Lower leg skin (tissue), 4 donors: ENCODE results near the gene NREP. TPM values are rescaled to one million over a fixed set of nuclear protein-coding genes. Genes with fewer than 3 reads are reported as not detected.

Experiments used
- DNase-seq, 2 donors: peaks; one replicate each; pipeline ENCODE4 v3.0.0-alpha.2; 2019; ENCODE audit warnings: low spot score in 2 of 2
- H3K4me3 ChIP-seq: fragments of 200-600 bp; sonication (generic); 2 replicates; pipeline ENCODE4 v1.5.1; 2017; ENCODE audit warnings: mild to moderate bottlenecking, low read depth; ENCODE audit not compliant: poor library complexity, severe bottlenecking
- POLR2A ChIP-seq, 2 donors: fragments of 450-650 bp; IDR thresholded peaks; one replicate each; pipeline ENCODE4 v1.6.1; 2016 to 2017; ENCODE audit warnings: antibody characterized with exemption in 2 of 2, mild to moderate bottlenecking in 1 of 2, moderate library complexity in 1 of 2
- WGBS, 2 donors: methylation state at CpG; one replicate each; pipeline ENCODE4 v1.1.5; 2018; 5-methylcytosine and 5-hydroxymethylcytosine counted together
- intact Hi-C: fragments of 100-400 bp; cut with DNase I; formaldehyde crosslinking; loops from one replicate; pipeline ENCODE4 v1.15.0; 2023; ENCODE audit warnings: low total_unique reads
- total RNA-seq, 4 donors: library from RNA; depleted of rRNA; stranded (reverse); fragments of >200 nt; gene quantifications; one replicate each; pipeline ENCODE4 v1.1.0, GENCODE V29; 2016
- TF ChIP-seq, protein P1 (sequence below), 3 donors: fragments of 450-650 bp; IDR thresholded peaks; one replicate each; pipeline ENCODE4 v1.5.1; 2016; ENCODE audit warnings: antibody characterized with exemption in 3 of 3, mild to moderate bottlenecking in 3 of 3, moderate library complexity in 2 of 3

Gene NREP
- total RNA-seq, 4 donors from 2014 or later, result 2.2 to 7.3 (median 2.4) TPM

- no peak for TF ChIP-seq POLR2A (IDR thresholded peaks at IDR 0.05)
- TF ChIP-seq, protein P1, sequence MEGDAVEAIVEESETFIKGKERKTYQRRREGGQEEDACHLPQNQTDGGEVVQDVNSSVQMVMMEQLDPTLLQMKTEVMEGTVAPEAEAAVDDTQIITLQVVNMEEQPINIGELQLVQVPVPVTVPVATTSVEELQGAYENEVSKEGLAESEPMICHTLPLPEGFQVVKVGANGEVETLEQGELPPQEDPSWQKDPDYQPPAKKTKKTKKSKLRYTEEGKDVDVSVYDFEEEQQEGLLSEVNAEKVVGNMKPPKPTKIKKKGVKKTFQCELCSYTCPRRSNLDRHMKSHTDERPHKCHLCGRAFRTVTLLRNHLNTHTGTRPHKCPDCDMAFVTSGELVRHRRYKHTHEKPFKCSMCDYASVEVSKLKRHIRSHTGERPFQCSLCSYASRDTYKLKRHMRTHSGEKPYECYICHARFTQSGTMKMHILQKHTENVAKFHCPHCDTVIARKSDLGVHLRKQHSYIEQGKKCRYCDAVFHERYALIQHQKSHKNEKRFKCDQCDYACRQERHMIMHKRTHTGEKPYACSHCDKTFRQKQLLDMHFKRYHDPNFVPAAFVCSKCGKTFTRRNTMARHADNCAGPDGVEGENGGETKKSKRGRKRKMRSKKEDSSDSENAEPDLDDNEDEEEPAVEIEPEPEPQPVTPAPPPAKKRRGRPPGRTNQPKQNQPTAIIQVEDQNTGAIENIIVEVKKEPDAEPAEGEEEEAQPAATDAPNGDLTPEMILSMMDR (IDR thresholded peaks at IDR 0.05), result no peak
- no peak overlapping the region for H3K4me3 ChIP-seq
- no peak for DNase-seq
- intact Hi-C loops, result no loop called here
- 81 to 84% methylated on average over 5 of the region's 6 CpGs for WGBS, 2 donors
These were observed 23.0 kb downstream of the NREP start for GRCh38 chr5:111734013-111734412.

DNA sequence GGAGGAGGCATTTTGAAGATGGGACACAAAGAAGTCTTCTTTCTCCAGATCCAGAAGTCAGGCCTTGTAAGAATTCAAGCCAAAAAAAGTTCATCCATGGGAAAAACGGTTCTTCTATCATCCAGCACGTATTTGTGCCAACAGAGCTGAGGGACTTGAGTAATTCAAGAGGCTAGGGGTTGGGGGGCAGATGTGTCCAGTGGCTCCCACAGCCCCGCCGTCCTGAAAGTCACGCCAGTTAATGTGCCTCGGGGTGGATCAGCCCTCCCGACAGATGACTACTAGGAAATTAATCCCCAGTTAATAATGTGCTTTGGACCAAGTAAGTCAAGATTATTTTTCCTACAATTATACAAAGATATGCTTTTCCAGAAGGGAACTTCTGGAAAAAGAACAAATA lies 23.4 kb downstream of the NREP start:
- 76 to 86% methylated on average over 7 of the region's 7 CpGs for WGBS, 2 donors
- DNase-seq, result no peak
- intact Hi-C loops, result no loop called here
- TF ChIP-seq POLR2A (IDR thresholded peaks at IDR 0.05), result no peak
- TF ChIP-seq, protein P1 (IDR thresholded peaks at IDR 0.05), result no peak
- H3K4me3 ChIP-seq, result no peak overlapping the region

DNA sequence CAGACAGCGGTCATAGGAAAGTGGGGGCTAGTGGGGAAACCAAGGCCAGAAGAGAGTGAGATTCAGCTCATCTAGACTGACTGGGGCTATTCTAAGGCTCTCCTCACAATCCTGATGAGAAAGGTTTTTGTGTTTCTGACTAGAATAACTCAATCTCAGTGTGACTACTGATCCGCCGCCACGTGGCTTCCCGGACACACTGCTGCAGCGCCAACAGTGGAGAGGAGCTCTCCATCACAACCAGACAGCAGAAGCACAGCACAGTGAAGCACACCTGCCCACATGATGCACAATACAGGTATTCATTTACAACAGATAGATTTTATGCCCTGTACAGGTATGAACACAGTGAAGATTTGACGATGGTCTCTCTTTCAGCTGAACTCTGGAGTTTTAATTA lies 25.4 kb downstream of the NREP start:
- H3K4me3 ChIP-seq, result no peak overlapping the region
- 89% methylated on average over 7 of the region's 7 CpGs for WGBS, 2 donors
- no peak for TF ChIP-seq POLR2A (IDR thresholded peaks at IDR 0.05)
- TF ChIP-seq, protein P1 (IDR thresholded peaks at IDR 0.05), result no peak
- no peak for DNase-seq
- intact Hi-C loops, result no loop called here

DNA sequence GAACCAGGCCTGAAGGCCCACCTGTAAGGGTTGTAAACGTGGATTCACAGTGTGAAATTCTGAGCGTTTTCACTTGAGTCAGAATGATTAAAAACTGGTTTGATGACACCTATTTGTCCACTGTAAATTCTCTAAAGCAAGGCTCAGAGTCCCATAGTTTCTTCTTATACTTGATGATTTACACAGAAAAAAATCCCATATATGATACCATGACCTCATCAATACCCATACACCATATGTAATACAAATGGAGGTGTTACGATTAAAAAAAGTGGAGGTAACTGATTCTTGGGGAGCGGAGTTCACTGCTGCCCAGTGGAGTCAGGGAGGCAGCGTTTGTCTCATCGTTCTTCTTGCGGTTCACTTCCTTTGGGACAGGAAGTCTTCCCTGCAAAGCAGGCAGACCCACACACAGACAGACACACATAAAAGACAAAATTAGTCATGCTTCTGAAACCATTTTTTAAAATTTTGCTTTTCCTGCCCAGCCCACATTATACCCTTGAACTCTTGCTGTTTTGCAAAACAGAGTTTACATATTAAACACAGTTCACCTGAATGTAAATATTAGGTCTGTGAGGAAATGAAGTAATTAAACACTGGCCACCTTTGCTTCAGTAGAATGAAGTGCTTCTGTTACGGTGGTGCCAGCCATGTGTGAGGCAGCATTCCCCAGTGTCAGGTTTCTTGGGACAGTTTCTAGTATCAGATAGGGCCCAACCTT lies 26.2 kb downstream of the NREP start:
- H3K4me3 ChIP-seq, result no peak overlapping the region
- intact Hi-C loops, result no loop called here
- WGBS, 2 donors, result 89 to 94% methylated on average over 8 of the region's 8 CpGs
- TF ChIP-seq, protein P1 (IDR thresholded peaks at IDR 0.05), result no peak
- TF ChIP-seq POLR2A (IDR thresholded peaks at IDR 0.05), result no peak
- DNase-seq, result no peak

- no peak for DNase-seq
- no peak for TF ChIP-seq POLR2A (IDR thresholded peaks at IDR 0.05)
- TF ChIP-seq, protein P1 (IDR thresholded peaks at IDR 0.05), result no peak
- intact Hi-C loops, result no loop called here
- 95 to 97% methylated on average over 3 of the region's 3 CpGs for WGBS, 2 donors
- no peak overlapping the region for H3K4me3 ChIP-seq
These were observed 28.1 kb downstream of the NREP start for GRCh38 chr5:111728941-111729340.

DNA sequence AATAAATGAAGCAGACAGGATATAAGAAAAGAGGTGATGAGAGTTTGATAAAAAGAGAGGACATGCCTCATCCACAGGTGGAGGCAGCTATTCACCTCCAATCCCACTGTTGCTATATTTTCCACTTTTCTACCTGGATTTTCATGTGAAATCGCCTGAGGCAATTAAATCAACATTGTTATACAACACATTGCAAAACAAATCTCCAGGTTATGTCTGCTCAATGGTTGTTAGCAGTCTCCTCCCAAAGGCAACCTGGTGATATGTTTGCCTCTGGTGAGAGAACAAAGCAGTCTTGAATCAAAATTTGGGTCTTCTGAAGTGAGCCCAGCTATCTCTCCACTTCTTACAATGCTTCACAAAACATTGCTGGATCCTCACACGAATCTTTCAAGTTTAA lies 30.0 kb downstream of the NREP start:
- TF ChIP-seq POLR2A (IDR thresholded peaks at IDR 0.05), result no peak
- TF ChIP-seq, protein P1 (IDR thresholded peaks at IDR 0.05), result no peak
- WGBS, 2 donors, result 90 to 97% methylated on average over 2 of the region's 2 CpGs
- intact Hi-C loops, result no loop called here
- H3K4me3 ChIP-seq, result no peak overlapping the region
- no peak for DNase-seq
